Coronary artery (tissue), 2 donors: ENCODE measurements around the gene DHDH.
"Not testable (repeated sequence)": the region's sequence is repeated elsewhere in the genome, so short reads cannot be mapped to it uniquely, and the experiment has no call there.

ENCODE experiments used
- DNase-seq: peaks from one replicate; pipeline ENCODE4 v3.0.0-alpha.2; 2017; ENCODE audit warnings: low spot score
- H3K27ac ChIP-seq, 2 donors: fragments of 200-600 bp; sonication (generic); one replicate each; pipeline ENCODE4 v1.5.1; 2016 to 2019
- H3K4me3 ChIP-seq: fragments of 200-600 bp; sonication (generic); 2 replicates; pipeline ENCODE4 v1.5.1; 2016; ENCODE audit warnings: mild to moderate bottlenecking, moderate library complexity
- CTCF ChIP-seq: fragments of 200-600 bp; sonication (generic); IDR thresholded peaks from one replicate; pipeline ENCODE4 v1.5.1; 2019; ENCODE audit warnings: antibody characterized with exemption

The DHDH gene

DNA sequence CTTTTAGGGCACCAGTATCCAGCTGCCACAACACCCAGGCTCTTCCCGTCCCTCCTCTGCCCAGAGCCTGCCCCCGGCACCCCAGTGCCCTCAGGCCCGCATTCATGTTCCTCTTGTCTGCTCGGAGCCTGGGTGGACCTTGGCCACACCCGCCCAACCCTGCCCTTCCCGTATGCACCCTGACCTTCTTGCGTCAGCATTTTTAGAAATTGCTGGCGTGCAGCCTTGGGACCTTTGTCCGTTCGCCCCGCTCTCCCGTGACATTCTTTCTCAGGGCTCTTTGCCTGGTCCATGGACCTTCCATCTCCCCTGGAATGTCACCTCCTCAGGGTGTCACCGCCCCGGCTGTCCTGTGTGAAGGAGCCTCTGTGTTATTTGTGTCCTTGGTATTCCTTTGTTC, 25.8 kb upstream of the DHDH start:
- no peak for TF ChIP-seq CTCF

DNA sequence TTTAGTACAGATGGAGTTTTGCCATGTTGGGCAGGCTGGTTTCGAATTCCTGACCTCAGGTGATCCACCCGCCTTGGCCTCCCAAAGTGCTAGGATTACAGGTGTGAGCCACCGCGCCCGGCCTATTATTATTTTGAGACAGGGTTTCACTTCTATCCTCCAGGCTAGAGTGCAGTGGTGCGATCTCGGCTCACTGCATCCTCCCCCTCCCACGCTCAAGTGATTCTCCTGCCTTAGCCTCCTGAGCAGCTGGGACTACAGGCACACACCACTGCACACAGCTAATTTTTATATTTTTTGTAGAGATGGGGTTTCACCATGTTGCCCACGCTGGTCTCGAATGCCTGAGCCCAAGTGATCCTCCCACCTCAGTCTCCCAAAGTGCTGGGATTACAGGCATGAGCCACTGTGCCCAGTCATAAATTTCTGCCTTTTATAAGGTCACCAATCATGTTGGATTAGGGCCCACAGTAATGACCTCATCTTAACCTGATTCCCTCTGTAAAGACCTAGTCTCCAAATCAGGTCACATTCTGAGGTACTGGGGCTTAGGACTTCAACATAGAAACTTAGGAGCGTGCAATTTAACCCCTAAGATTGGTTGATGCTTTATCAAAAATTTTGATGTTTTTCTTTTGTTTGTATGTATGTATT, 23.9 kb upstream of the DHDH start:
- DNase-seq, H3K4me3 ChIP-seq: not testable (repeated sequence)
- peak overlapping the region in 1 of 2 donors; percentile 17 for H3K27ac ChIP-seq

More for the DNA sequence above, 25.8 kb upstream of the DHDH start:
- Histone ChIP-seq H3K4me3 (no peak overlapping the region), H3K27ac (peak overlapping the region in 1 of 2 donors; percentile 41)
- no peak for DNase-seq

DNA sequence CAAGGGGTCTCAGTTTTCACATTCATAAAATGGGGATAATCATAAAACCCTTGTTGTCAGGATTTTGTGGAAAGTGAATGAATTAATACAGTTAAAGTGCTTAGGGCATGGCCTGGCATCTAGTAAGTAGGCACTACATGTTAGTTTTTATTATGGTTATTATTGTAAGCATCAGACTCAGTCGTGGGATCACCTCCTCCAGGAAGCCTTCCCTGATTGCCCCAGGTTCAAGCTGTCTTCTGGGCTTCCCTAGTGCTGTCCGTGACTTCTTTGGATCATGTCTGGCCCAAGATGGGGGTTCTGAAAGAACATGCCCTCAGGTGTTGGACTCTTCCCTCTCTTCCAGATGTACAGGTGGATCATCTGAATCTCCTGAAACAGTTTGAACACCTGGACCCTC, 22.7 kb upstream of the DHDH start:
- no peak for DNase-seq
- TF ChIP-seq CTCF, result no peak
- Histone ChIP-seq H3K27ac (no peak overlapping the region), H3K4me3 (no peak overlapping the region)

DNA sequence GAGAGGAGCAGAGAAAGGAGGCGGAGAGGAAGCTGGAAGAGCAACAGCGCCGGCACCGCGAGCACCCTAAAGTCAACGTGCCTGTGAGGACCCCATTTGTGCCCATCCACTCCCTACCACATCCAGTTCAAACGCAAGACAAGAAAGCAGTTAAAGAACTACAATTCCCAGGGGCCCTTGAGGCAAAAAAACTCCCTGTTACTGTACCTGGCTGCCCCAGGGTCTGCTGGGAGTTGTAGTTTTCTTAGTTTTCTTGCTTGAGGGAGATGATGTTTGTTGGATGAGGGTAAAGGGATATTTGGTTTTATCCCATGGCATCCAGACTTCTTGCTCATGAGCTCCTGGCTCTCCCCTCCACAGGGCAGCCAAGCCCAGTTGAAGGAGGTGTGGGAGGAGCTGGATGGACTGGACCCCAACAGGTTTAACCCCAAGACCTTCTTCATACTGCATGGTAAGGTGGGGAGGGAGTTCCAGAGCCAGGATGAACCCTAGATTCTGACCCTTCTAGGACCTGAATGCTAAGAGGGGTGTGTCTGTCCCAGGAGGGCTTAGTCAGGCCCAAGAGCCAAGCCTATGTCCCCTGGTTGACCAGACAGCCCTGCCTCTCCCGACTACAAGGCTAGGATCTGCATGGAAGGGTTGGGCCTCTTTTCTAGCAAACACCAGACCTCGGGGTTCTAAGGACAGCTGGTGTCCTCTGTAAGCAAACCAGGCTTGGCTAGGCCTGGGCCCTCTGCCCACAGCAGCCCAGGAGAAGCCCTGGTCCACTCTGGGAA, 20.2 kb upstream of the DHDH start:
- no peak for TF ChIP-seq CTCF
- no peak overlapping the region for H3K4me3 ChIP-seq
- H3K27ac ChIP-seq, result no peak overlapping the region
- no peak for DNase-seq

DNA sequence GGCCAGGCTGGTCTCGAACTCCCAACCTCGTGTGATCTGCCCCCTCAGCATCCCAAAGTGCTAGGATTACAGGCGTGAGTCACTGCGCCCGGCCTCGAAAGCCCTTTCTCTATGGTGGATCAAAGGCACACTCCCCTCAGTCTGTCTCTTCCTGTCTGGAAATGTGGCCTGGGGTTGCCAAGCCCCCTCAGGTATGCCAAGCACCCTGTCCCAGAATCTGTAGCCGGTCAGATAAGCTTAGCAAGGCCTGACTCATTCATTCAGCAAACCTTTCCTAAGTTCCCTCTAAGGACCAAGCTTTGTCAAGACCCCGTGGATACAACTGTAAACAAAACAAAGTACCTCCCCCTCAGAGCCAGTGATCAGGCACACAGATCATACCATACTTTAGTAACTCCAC, 19.3 kb upstream of the DHDH start:
- no peak overlapping the region for H3K27ac ChIP-seq
- no peak for TF ChIP-seq CTCF
- H3K4me3 ChIP-seq, result no peak overlapping the region
- DNase-seq, result no peak

DNA sequence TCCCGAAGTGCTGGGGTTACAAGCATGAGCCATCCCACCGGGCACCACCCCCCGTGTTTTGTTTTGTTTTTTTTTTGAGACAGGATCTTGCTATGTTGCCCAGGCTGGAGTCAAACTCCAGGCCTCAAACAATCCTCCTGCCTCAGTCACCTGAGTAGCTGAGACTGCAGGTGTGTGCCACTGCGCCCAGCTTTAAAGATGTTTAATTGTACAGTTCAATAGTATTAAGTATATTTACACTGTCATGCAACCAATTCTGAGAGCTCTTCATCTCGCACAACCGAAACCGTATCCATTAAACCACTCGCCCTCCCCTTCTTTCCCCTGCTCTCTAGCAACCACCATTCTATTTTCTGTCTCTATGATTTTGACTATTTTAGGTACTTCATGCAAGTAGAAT, 17.7 kb upstream of the DHDH start:
- TF ChIP-seq CTCF, result no peak
- no peak for DNase-seq

GRCh38 chr19:48918071-48918470, 15.4 kb upstream of the DHDH start:
- Histone ChIP-seq H3K4me3 (no peak overlapping the region), H3K27ac (no peak overlapping the region)
- no peak for TF ChIP-seq CTCF
- DNase-seq, result no peak

More for the DNA sequence above, 17.7 kb upstream of the DHDH start:
- Histone ChIP-seq H3K4me3 (no peak overlapping the region), H3K27ac (no peak overlapping the region)
